Measurements from ENCODE around the gene MIPOL1.

The MIPOL1 gene

DNA sequence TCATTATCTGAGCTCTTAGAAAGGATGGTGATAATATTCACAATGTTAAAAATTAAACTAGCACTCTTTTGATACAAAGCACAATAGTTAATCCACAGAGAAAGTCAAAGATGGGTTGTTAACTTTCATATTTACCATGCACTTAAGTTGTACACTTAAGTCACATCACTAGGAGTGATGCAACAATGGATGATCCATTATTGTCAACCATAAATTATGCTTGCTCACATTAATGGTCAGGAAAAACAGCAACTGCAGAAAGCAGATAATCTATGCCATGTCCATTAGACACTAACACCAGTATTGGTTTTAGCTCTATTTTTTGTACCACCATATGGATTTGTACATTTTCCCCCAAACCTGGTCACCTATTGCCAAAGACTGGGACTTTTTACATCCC is 201.8 kb downstream of the MIPOL1 start:
- DNase-seq (ENCODE audit: low spot score): no peak

DNA sequence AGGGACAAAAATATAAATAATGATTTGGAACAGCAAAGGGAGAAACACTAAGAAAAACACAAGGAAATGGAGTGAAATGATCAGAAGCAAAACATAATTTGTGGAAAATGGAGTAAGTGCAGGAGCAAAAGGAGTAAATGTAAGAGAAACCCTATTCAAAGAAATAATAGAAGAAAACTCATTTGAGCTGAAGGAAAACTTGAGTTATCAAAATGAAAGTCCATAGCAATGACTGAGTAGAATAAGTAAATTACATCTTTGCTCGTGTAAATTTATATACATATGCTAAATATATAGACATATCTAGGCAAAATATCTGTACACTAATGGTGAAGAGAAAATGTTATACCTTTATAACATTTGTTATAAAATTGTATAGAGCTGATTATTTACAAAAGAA is 203.4 kb downstream of the MIPOL1 start:
- DNase-seq (ENCODE audit: low spot score): no peak

DNA sequence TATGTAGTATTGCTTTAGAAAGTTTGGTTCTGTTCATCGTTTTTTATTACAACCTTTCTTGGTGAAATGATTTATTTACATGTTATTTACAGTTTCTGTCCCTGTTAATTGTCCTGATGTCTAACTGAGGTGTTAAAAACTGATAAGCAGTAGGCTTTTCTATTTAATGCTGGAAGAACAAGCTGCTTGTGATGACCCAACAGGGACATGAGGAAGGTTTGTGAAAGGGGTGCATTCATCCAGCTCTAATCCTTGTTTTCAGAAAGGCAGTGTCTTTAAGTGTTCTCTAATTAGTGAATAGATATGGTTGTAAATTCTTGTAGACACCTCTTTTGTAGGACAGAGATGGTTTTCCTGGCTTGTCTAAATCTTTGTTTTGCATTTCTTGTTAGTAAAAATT is 205.9 kb downstream of the MIPOL1 start:
- DNase-seq (ENCODE audit: low spot score): no peak

DNA sequence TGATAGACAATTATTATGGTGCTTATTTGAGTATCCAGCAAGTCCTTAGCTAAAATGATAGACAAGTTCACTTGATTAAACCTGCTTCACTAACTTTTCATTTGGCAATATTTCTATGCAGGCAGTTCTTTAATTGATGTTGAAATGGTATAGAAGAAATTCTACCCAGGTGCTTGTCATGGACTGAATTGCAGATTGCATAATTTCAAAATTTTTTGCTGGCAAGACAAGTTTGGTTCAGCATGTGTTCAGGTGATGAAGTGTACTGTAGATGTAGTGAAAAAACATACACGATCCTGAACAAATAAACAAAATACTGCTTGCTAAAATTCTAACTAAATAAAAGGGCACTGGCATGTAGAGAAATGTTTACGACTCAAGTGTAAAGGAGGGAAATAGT is 208.4 kb downstream of the MIPOL1 start:
- DNase-seq (ENCODE audit: low spot score): no peak

DNA sequence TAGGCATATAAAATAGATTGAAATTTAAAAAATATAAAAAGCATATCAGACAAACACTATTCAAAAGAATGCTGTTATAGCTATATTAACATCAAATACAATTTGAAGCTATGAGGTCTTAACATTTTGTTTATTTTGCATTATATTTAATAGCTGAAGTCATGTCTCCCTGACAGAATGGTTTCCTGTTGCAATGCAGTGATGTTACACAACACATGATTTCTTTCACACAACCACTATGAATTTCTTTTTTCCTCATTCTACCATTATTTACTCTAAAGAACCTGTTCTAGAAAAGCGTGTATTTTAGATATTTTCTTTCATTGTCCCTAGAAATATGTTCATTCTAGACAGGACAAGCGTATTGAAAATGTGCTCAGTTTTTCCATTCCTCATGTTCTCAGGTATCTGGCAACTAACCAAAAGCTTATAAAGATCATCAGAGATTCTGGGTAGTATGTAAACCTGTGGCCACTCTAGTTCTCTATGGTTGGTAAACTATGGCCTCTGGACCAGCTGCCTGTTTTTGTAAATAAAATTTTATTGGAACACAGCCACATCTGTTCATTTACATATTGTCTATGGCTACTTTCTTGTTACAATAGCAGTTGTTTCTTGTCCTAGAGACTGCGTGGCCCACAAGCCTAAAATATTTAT is 213.5 kb downstream of the MIPOL1 start:
- no peak for DNase-seq (ENCODE audit: low spot score)

DNA sequence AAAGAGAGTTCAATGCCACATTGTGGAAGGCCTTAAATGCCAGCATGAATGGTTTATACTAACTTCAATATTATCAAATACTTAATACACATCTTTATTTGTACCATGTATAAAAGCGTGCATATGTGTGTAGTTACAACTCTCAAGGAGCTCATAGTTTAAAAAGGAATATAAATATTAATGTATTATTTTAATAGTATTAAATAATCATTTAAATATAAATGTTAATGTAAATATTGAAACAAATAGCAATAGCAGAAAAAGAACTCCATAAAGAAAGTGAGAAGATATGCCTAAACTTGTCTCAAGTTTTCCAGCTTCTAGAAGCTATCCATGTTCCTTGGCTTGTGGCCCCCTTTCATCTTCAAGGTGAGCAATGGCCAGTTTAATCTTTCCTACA is 215.3 kb downstream of the MIPOL1 start:
- no peak for DNase-seq (ENCODE audit: low spot score)

DNA sequence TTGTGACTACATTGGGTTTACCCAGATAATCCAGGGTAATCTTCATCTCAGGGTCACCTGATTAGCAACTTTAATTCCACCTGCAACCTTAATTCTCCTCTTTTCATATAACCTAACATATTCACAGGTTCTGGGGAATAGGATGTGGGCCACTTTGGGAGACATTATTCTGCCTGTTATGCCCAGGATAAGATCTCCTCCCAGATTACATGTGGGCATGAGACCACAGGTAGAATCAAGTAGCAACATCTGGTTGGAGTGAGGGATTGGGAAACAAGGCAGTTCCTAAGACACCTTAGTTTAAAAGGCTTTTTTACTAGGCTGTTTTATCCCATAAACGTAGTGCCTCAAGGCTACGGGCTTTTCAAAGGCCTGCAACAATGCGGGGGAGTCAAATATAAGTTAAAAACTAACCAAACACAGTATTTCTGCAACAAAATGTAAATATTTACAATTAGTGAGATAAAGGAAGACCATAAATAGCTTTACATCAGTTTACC is 215.8 kb downstream of the MIPOL1 start:
- DNase-seq (ENCODE audit: low spot score): no peak

DNA sequence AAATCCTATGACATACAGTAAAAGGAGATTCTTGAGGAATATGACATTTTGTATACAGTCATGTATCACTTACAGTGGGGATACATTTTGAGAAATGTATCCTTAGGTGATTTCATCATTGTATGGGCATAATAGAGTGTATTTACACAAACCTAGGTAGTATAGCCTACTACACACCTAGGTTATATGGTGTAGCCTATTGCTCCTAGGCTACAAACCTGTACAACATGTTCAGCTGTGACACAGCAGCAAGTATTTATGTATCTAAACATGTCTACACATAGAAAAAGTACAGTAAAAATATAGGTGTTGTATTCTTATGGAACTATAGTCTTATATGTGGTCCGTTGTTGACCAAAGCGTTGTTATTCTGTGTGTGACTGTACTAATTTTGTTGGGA is 218.5 kb downstream of the MIPOL1 start:
- no peak for DNase-seq (ENCODE audit: low spot score)

DNA sequence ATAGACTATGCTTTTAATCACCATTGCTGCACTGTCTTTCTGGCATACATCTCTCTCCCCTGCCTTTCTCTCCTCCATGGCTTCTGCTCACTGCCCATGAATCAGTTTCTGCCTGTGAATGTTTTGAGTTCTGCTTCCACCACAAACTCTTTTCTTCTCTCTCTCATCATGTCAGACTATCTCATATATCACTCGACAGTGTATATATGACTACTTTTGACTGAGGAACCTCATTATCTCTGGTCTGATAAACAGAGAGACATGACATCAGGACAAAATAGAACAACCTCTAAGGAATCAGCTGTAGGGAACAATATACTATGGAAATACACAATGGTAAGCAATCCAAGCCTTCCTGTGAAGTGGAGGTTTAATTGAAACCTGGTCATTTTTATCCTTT is 219.4 kb downstream of the MIPOL1 start:
- no peak for DNase-seq (ENCODE audit: low spot score)

DNA sequence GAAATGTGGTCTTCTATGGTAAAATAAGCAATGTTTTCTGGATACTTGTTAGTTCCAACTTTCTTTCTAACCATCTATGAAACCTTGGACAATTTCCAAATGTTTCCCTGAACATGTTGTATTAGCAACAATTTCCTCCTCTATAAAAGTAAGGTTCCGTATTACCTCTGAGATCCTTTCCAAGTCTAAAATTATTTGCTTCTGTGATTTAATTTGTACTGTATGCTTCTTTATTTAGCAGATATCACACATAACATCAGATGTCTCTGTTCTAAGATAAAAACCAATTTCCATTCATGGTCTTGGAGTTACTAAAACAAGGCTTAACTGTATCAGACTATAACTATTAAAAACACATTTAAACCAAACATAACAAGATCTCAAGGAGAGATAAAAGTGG is 220.1 kb downstream of the MIPOL1 start:
- DNase-seq (ENCODE audit: low spot score): no peak

DNA sequence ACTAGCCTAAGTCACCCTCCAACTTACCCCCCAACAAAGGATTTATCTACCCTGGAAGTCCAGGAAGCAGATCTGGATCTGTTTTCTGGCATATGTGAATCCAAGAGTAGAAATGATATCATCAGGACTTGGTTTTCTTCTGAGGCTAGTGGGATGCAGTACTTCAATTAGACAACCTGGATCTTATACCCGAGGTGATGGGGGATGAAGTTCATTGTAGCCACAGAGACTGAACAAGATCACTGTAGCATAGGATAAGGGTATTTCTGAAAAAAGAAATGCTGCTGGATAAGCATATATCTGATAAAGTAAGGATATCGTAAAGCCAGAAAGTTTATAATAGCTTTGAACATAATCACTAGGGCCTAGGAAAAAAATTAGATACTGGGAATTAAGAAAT is 222.9 kb downstream of the MIPOL1 start:
- DNase-seq (ENCODE audit: low spot score): no peak

DNA sequence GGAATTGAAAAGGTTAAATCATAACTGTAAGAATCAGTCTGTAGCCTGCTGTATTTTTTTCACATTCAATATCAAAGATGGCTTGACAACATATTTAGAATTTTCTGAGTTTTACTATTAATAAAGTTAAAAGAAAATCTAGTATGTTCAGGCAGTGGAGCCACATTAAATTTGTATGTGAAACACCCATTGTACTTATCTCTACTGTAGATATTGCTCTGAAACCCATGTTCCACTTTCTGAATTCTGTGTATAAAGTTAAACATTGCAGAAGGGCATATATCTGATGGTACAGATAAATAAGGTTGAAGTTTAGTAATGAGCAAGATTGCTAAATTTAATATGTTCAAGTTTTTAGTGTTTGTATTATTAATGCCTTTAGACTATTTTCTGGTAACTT is 224.6 kb downstream of the MIPOL1 start:
- DNase-seq (ENCODE audit: low spot score): no peak

DNA sequence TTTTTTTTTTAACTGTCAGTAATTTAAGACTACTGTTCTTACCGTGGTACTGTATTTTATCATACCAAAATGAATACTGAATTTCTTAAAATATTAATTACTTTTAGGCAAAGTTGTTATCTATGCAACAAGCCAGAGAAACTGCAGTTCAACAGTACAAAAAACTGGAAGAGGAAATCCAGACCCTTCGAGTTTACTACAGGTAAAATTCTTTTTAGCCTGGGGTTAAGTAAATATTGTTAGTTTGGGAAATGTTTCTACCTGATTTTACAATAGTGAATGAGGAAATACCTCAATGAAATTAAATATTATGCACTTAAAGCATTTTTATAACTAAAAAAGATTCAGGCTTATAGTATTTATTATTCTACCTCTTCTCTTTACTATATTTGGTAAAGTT is 225.0 kb downstream of the MIPOL1 start:
- no peak for DNase-seq (ENCODE audit: low spot score)

DNA sequence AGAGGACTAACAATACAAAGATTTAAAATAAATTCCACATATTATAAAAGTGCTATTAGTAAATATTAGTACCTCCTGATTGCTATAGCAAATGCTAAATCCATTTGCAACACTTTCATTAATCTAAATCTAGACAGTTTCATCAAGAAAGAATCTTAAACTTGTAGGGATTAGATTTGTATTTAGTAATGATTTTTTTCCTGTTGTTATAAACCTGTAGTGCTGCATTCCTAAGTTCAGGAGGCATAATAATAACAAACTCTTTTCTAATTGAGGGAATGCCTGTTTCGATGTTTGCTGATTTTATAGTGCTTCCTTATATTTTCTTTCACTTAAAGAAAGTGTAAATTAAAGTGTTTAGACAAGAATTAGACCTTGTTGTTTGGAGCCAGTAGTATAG is 231.2 kb downstream of the MIPOL1 start:
- no peak for DNase-seq (ENCODE audit: low spot score)

DNA sequence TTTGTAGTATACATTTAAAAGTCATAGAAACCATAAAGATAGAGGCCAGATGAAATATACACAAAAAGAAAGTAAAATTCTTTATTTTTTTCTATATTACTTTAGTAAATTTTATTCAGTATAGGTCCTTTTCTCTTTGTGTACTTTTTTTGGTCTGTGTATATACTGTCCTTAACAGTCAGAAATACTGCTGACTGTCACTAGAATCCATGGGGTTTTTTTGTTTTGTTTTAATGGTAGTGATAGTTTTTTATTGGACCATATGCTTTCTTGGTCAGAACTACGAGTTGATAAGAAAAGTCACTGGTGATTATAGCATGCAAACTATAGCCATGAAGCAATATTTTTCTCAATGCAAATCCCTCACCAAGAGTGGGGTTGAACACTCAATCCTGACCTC is 231.9 kb downstream of the MIPOL1 start:
- no peak for DNase-seq (ENCODE audit: low spot score)

DNA sequence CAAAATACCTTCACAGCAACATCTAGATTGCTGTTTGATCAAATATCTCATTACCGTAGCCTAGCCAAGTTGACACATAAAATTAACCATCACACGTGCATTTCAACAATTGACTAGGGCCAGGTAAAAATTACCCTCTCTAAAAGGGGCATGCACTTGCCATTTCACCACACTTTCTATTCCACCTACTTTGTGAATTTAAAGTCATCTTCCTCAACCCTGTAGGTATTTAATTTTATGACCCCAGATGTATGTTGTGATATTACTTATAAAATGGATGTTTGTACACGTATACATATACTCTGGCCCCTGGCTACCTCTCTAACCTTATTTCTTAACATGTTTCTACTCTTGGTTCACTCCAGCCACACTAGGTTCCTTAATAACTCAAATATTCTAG is 237.1 kb downstream of the MIPOL1 start:
- DNase-seq (ENCODE audit: low spot score): no peak

DNA sequence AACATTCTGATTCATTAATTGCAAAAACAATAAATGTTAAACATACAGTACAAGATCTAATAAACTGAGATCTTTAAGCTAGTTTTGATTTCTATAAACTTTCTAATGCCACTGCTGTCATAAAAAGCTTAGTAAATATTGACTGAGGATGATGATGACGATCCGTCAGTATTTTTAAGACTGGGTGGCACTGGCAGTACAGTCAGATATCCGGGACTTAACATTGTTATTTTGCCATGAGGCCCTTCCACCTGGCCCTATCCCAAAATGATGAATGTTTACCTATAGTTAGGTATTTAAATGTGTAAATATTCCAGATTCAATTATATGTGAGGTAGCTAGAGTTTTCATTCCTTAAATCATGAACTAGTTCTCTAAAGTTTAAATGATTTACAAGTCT is 238.8 kb downstream of the MIPOL1 start:
- DNase-seq (ENCODE audit: low spot score): no peak

DNA sequence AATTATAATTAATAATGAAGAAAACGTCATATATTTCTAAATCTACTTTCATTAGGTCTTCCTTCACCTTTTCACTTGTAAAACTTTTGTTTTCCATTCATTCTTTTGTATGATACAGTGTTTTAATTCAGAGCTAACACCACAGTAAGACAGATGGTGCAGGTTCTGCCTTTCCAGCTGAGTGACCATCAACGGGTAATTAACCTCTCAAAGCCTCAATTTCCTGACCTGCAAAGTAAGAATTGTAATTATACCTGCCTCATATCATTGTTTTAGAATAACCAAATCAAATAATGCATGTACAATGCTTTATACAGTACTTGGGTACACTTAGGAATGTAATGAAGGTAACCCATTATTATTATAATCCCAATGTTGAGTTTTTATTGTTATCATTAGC is 239.8 kb downstream of the MIPOL1 start:
- DNase-seq (ENCODE audit: low spot score): no peak

DNA sequence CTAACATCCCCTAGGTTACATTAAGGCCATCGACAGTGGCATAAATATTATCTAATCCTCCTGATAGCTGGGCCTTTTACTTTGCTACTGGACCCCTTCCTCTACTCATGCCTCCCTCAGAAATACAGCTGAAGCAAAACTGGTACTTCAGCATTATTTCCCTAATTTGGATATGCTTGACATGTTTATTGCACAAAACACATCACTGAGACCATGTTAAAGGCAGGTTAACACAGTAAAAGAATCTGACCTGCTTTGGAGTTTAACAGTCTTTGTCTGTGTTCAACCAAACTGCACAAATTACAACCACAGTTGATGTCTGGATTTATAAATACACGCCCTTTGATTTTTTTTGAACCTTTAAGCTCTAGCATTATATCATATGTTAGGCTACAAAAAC is 240.7 kb downstream of the MIPOL1 start:
- DNase-seq (ENCODE audit: low spot score): no peak

DNA sequence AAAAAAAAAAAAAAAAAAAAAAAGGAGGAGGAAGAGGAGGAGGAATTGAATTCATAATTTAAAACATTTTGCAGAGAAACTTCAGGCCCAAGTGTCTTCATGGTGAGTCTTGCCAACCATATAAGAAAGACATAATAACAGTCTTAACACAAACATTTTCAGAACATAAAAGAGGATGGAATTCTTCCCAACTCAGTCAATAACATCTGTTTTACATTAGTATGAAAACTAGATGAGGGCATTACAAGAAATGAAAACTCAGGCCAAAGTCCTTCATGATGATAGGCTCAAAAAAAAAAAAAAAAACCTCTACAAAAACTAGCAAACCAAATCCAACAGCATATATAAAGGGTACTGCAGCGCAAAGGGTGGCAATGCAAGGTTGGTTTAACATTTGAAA is 245.7 kb downstream of the MIPOL1 start:
- DNase-seq (ENCODE audit: low spot score): no peak

DNA sequence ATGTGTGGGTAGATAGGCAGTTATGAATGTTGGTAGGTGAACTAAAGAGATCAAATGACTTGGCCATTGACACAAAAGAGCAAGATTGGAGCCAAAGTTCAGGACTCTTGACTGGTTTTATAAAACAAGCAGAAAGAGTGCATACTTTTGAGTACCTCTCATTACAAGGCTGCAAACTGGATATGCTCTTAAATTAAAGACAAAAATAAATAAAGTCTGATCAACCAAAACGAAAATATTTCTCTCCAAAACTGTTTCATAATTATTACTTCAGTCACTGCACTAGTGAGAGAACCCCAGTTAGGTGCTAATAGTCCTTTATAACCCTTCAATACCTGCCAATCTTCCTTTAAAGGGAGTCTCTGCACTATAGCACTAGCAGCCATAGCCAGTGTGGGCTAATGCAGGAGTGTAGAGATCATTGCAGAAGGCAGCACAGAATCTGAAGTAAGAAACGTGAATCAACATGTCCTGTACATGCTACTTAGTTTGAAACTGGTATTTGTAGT is 250.2 kb downstream of the MIPOL1 start:
- DNase-seq (ENCODE audit: low spot score): no peak

DNA sequence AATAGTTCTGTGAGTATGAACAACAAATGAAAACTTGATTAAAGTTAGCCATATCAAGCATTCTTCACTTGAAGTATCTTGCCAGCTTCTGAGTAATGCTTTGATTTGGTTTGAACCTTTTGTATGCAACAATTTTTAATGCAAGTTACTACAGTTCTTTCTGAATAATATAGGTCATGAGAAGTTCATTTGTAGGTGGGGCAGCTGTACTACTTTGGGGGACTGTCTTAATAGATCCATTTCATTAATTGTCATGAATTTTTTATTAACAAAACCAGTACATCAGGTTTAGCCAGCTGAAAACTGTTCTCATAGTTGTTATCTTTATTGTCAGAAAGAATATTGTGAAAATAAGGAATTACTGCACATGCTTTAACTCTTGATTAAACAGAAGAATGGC is 254.6 kb downstream of the MIPOL1 start:
- no peak for DNase-seq (ENCODE audit: low spot score)

DNA sequence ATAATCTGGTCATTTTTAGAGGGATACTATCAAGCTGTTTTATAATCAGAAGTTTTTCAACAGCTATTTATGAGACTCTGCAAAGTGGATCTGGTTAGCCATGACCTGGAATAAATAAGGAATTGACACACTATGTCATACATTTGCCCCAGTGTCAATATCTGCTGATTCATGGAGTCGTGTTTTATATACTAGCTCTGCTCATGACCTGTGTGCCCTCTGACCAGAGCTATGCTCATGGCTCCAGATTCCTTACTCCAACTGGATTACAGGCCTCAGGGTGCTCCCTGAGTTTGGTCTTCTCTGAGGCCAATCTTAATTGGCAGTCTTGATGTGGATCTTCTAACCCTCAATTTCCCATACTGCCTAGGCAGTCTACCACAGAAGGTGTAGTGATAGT is 256.2 kb downstream of the MIPOL1 start:
- no peak for DNase-seq (ENCODE audit: low spot score)

DNA sequence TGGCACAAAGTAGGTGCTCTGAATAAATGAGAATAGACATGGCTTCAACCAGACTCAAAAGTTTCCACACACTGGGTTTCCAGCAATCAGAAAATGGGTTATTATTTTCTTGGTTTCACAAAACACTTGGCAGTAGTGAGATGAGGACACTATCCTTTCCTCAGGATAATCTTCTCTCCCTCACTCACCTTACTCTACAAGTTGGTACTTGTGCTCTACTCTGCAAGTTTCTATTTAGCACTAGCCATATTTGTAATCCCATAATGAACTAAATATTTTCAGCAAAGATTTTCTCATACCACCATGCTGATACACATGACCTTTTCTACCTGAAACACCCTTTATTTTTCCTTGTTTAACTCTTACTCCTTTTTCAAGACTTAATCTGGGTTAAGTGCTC is 259.6 kb downstream of the MIPOL1 start:
- no peak for DNase-seq (ENCODE audit: low spot score)

Measured in AG20443 (cell line).